ENCODE results near the gene MPV17L2. TPM values are rescaled to one million over a fixed set of nuclear protein-coding genes. Genes with fewer than 3 reads are reported as not detected.

MPV17L2 gene
- total RNA-seq, 4 donors from 2014 or later = 13.8 to 30.7 (median 22.4) TPM

GRCh38 chr19:18152442-18152816 is 40.6 kb upstream of the MPV17L2 start:
- Histone ChIP-seq H3K4me1 (peaks cover 0 to 53% (median 26%) of the 10 kb centered on the region in 3 donors), H3K27ac (peak overlapping the region; percentile 82 to 97 (median 90)), H3K4me3 (peak overlapping the region; percentile 79 to 92), H3K36me3 (peaks cover 0 to 14% of the 10 kb centered on the region in 2 donors), H3K9me3 (no peaks in the 10 kb centered on the region), H3K27me3 (no peaks in the 10 kb centered on the region)
- WGBS, 2 donors (ENCODE audit: low coverage in 1 of 2) = 0 to 1% methylated on average over 13 to 17 of the region's 22 CpGs
- peak; percentile 81 for ATAC-seq
- TF ChIP-seq CTCF (IDR thresholded peaks at IDR 0.05) = peak in 3 of 4 experiments; percentile 64 to 77 (median 69)
- TF ChIP-seq POLR2AphosphoS5 (IDR thresholded peaks at IDR 0.05) = peak; percentile 31
- TF ChIP-seq POLR2A (IDR thresholded peaks at IDR 0.05) = no peak

- no CpG with 5 or more reads among the region's 86 CpGs for WGBS, 2 donors (ENCODE audit: low coverage in 1 of 2)
- peaks cover 0 to 58% (median 29%) of the 10 kb centered on the region in 3 donors for H3K4me1 ChIP-seq
- H3K4me3 ChIP-seq = peak within 1 kb of the TSS; percentile 79 to 92
- ATAC-seq = peak; percentile 90
- H3K36me3 ChIP-seq = peaks cover 0 to 8% of the 10 kb centered on the region in 2 donors
- H3K9me3 ChIP-seq = no peaks in the 10 kb centered on the region
- no peaks in the 10 kb centered on the region for H3K27me3 ChIP-seq
- peak within 1 kb of the TSS; percentile 82 to 97 (median 90) for H3K27ac ChIP-seq
- TF ChIP-seq POLR2A (IDR thresholded peaks at IDR 0.05) (peak; percentile 68), EP300 (IDR thresholded peaks at IDR 0.05) (no peak), CTCF (IDR thresholded peaks at IDR 0.05) (peak in 2 of 4 experiments; percentile 6 to 17)
Observed at GRCh38 chr19:18152817-18153555, 40.0 kb upstream of the MPV17L2 start, which contains the start of gene PIK3R2. TSS of gene PIK3R2 (plus strand) at chr19:18153163. CDS start at chr19:18155880, 2,717 bp downstream.

GRCh38 chr19:18153556-18154134 is 39.4 kb upstream of the MPV17L2 start:
- ATAC-seq = no peak
- peaks cover 0 to 8% of the 10 kb centered on the region in 2 donors for H3K36me3 ChIP-seq
- no peaks in the 10 kb centered on the region for H3K27me3 ChIP-seq
- H3K27ac ChIP-seq = peak overlapping the region; percentile 71 to 97 (median 90)
- H3K4me3 ChIP-seq = peak overlapping the region; percentile 79 to 92
- H3K4me1 ChIP-seq = peaks cover 0 to 64% (median 29%) of the 10 kb centered on the region in 3 donors
- TF ChIP-seq EP300 (IDR thresholded peaks at IDR 0.05) = no peak
- no peak for TF ChIP-seq POLR2A (IDR thresholded peaks at IDR 0.05)
- no peak for TF ChIP-seq CTCF (IDR thresholded peaks at IDR 0.05)
- no peak for TF ChIP-seq POLR2AphosphoS5 (IDR thresholded peaks at IDR 0.05)
- WGBS, 2 donors (ENCODE audit: low coverage in 1 of 2) = 0% methylated on average over 19 of the region's 38 CpGs; no CpG with 5 or more reads in 1 of the 2 donors
- no peaks in the 10 kb centered on the region for H3K9me3 ChIP-seq

- Histone ChIP-seq H3K9me3 (no peaks in the 10 kb centered on the region), H3K27ac (peak overlapping the region in 3 of 4 donors; percentile 29 to 84 (median 82)), H3K4me3 (no peak overlapping the region), H3K36me3 (peaks cover 0 to 8% of the 10 kb centered on the region in 2 donors), H3K27me3 (no peaks in the 10 kb centered on the region), H3K4me1 (peaks cover 0 to 69% (median 30%) of the 10 kb centered on the region in 3 donors)
- WGBS, 2 donors (ENCODE audit: low coverage in 1 of 2) = 100% methylated on average over 1 of the region's 43 CpGs; no CpG with 5 or more reads in 1 of the 2 donors
- no peak for ATAC-seq
- no peak for TF ChIP-seq POLR2A (IDR thresholded peaks at IDR 0.05)
- no peak for TF ChIP-seq EP300 (IDR thresholded peaks at IDR 0.05)
- no peak for TF ChIP-seq CTCF (IDR thresholded peaks at IDR 0.05)
- TF ChIP-seq POLR2AphosphoS5 (IDR thresholded peaks at IDR 0.05) = no peak
Observed at GRCh38 chr19:18155095-18156087, 37.6 kb upstream of the MPV17L2 start.
